CD4-positive, alpha-beta T cell treated with Interleukin-17A for 4 hours (primary cell): Measurements from ENCODE around the gene CAMTA1.

Experiments
- DNase-seq: peaks from one replicate; pipeline ENCODE4 v3.0.0-alpha.2; 2020; ENCODE audit warnings: mixed read lengths

The CAMTA1 gene

GRCh38 chr1:7094509-7094908 is 309.3 kb downstream of the CAMTA1 start:
- no peak for DNase-seq

- DNase-seq: no peak
Observed at GRCh38 chr1:7095343-7095964, 310.2 kb downstream of the CAMTA1 start.

- no peak for DNase-seq
Observed at GRCh38 chr1:7097938-7098592, 312.8 kb downstream of the CAMTA1 start.

- no peak for DNase-seq
Observed at GRCh38 chr1:7098641-7099040, 313.4 kb downstream of the CAMTA1 start.

GRCh38 chr1:7100479-7100878 is 315.2 kb downstream of the CAMTA1 start:
- no peak for DNase-seq

- DNase-seq: no peak
Observed at GRCh38 chr1:7101187-7101586, 315.9 kb downstream of the CAMTA1 start.

- DNase-seq: no peak
Observed at GRCh38 chr1:7103361-7103782, 318.1 kb downstream of the CAMTA1 start.

GRCh38 chr1:7103874-7104273 is 318.6 kb downstream of the CAMTA1 start:
- DNase-seq: no peak

GRCh38 chr1:7104339-7104738 is 319.1 kb downstream of the CAMTA1 start:
- no peak for DNase-seq

- no peak for DNase-seq
Observed at GRCh38 chr1:7105269-7105668, 320.0 kb downstream of the CAMTA1 start.

GRCh38 chr1:7106442-7107108 is 321.3 kb downstream of the CAMTA1 start:
- no peak for DNase-seq

GRCh38 chr1:7107109-7107830 is 322.0 kb downstream of the CAMTA1 start:
- no peak for DNase-seq

- DNase-seq: no peak
Observed at GRCh38 chr1:7108251-7108650, 323.0 kb downstream of the CAMTA1 start.

GRCh38 chr1:7109901-7110300 is 324.6 kb downstream of the CAMTA1 start:
- DNase-seq: no peak

- no peak for DNase-seq
Observed at GRCh38 chr1:7110321-7110720, 325.1 kb downstream of the CAMTA1 start.

GRCh38 chr1:7111853-7112252 is 326.6 kb downstream of the CAMTA1 start:
- DNase-seq: no peak

GRCh38 chr1:7113136-7113535 is 327.9 kb downstream of the CAMTA1 start:
- no peak for DNase-seq

GRCh38 chr1:7113822-7114221 is 328.6 kb downstream of the CAMTA1 start:
- DNase-seq: no peak

- DNase-seq: no peak
Observed at GRCh38 chr1:7116001-7116400, 330.7 kb downstream of the CAMTA1 start.

- DNase-seq: no peak
Observed at GRCh38 chr1:7117399-7118281, 332.4 kb downstream of the CAMTA1 start.

- DNase-seq: no peak
Observed at GRCh38 chr1:7119156-7119555, 333.9 kb downstream of the CAMTA1 start.

- no peak for DNase-seq
Observed at GRCh38 chr1:7120863-7121621, 335.8 kb downstream of the CAMTA1 start.
